HUDEP-2 (cell line): ENCODE data around the gene BBOF1.

ENCODE experiments used
- DNase-seq, 76 experiments: peaks; one replicate each; lab custom pipeline; 2025; ENCODE audit not compliant: unreplicated experiment in 76 of 76; lab: John Stamatoyannopoulos, UW

BBOF1 gene

DNA sequence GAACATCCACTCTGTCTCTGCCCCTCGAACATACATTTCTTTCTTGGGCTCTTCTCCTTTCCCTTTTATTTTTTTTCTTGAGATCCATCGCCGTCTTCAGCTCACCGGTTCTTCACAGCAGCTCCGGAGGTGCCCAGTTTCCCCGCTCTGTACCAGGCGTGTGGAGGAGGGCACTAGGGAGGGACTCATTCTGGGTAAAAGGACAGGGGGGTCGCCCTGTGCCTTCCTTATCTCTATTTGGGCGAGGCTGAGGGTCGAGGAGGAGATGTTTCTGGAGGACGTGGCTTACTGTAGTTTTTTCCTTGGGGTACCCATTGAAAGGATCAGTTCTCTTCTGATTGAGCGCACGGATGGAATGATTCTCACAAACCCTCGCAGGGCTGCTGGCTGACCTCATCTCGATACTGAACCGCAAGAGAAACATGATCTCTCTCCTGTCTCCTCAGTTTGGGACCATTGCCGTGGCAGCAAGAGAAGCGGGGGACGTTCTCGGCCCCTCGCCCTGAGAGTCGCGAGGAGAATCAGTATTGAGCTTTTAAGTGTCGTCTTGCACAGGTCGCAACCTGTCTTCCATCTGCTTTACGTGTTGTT is 66.0 kb downstream of the BBOF1 start:
- DNase-seq: peak in 13 of 76 experiments; percentile 7 to 70 (median 36)

DNA sequence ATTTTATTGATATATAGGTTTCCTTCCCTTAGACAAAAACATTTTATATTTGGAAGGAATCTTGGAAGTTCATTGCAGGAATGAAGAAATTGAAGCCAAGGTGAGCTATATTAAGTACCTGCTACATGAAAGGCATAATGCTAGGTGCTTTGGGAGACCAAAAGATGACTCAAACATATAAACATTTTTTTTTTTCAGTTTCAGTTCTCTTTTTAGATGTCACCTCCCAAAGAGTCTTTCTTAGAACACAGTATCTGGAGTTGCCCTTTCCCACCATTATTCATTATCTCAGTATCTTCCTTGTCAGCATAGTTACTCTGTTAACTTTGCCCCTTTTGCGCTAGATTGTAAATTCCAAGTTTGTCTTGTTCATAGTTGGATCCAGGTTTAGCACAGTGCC is 66.7 kb downstream of the BBOF1 start:
- no peak for DNase-seq

DNA sequence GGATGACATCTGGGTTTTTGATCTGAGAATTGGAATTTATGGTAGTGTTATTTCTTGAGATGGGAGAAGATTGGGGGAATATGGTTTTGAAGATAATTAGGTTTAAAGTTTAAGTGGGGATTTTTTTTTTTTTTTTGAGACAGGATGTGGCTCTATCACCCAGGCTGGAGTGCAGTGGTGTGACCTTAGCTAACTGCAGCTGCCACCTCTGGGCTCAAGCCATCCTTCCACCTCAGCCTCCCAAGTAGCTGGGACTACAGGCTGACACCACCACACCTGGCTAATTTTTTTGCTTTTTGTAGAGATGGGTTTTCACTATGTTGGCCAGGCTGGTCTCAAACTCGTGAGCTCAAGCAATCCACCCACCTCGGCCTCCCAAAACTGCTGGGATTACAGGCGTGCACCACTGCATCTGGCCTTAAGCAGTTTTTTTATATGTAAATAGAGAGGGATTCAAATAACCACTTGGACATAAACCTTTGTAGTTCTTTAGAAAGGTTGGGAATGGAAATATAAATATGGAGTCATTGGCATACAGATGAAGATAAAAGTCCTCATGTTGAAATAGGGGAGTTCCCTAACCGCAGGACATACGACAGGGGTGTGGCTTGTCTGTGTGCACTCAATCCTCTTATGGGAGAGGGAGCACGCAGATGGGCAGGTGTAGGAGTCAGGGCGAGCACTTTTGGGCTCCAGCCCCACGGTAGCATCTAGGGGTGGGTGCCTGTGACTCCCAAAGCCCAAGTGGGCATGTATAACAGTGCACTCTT is 70.3 kb downstream of the BBOF1 start:
- DNase-seq: peak in 29 of 76 experiments; percentile 1 to 47 (median 15)

DNA sequence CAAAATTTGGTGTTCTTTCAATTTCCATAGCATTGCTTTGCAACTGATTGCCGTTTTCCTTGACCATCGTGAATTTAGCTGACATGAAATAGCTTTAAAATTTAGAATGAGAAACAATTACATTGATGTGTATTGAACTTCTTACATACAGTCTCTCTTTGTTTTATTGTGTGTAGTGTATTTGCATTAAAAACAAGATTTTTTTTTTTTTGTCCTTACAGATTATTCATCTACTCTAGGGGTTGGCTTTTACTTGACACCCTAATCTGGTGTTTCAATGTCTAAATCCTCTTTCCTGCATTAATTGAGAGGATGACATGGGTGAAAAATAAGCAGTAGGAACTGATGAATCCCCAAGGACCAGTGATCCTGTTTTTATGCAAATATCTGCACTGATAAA is 86.2 kb downstream of the BBOF1 start:
- DNase-seq: no peak

DNA sequence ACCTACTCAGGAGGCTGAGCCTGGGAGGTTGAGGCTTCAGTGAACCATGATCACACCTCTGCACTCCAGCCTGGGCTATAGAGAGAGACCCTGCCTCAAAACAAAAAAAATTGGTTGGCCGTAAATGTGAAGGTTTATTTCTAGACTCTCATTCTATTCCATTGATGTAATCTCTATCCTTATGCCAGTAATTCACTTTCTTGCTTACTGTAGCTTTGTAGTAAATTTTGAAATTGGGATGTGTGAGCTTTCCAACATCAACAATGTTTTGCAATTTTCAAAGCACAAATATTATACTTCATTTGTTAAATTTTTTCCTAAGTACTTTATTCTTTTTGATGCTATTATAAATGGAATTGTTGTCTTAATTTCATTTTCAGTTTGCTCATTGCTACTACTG is 90.2 kb downstream of the BBOF1 start:
- DNase-seq: no peak

DNA sequence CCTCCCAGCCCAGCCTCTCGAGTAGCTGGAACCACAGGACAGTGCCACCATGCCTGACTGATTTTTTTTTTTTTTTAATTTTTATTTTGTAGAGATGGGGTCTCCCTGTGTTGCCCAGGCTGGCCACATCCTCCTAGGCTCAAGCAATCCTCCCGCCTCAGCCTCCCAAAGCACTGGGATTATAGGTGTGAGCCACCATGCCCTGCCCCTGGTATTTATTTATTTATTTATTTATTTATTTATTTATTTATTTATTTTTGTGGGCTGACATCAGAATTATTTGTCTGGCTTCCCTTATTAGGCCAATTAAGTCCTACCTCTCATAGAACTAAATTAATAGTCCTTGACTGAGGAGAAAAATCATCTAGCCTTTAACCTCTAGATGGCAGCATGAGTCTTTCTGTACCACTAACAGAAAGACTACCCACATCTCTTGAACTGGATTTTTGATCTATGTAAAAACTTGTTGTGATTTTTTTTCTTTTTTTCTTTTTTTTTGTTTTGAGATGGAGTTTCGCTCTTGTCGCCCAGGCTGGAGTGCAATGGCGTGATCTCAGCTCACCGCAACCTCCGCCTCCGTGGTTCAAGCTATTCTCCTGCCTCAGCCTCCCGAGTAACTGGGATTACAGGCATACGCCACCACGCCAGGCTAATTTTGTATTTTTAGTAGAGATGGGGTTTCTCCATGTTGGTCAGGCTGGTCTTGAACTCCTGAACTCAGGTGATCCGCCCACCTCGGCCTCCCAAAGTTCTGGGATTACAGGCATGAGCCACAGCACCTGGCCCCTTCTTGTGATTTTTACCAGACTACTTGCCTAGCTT is 92.5 kb downstream of the BBOF1 start:
- peak in 25 of 76 experiments; percentile 1 to 58 (median 23) for DNase-seq
